GM18499 (cell line): Measurements from ENCODE around the gene IDH2.

Experiments used
- ATAC-seq: cut with Tn5 transposase; IDR thresholded peaks from one replicate; pipeline ENCODE4 v1.9.1; 2021; ENCODE audit warnings: moderate number of reproducible peaks; ENCODE audit not compliant: insufficient read depth, unreplicated experiment

IDH2 gene

DNA sequence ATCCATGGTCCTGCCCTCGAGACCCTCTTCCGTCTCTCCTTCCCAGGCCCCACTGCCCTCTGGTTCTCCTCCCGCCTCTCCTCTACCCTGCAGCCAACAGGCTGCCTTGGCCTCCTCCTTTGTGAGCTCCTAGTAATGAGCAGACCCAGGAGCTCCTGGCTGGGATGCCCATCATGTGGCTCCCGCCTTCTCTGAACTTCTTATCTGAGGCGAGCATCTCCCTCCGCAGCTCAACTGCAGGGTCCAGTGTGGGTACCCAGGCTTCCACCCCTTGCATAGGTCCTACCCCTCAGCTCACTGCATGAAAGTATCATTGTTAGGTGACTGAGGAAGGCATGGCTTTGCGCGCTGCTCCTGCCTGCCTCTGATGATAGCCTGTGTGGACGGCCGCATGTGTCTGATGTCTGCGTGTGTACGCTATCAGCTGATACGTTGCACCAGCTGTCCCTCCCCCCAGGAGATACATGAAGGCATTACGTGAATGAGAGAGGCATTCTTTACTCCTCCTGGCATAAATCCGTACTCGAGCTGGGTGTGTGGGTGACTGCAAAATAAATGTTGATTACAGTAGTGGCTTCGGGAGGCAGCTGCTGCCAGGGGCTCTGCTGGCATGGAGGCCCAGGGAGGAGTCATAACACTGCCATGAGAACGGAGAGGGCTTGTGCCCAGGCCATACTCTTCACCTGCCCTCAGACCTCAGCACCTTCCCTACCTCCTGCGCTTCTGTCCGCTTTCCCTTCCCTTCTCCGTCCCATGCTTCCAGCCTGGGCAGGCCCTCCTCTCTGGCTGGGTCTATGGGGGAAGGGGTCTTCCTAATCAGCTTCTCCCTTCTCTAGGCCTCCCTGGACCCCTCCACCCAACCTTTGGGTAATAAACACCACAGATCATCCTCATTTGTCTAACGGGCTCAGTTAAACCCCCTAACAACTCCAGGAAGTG, 52.3 kb downstream of the IDH2 start:
- no peak for ATAC-seq

- no peak for ATAC-seq
Measured at GRCh38 chr15:90049030-90049429, 53.2 kb downstream of the IDH2 start.

GRCh38 chr15:90047956-90048575, 54.2 kb downstream of the IDH2 start:
- no peak for ATAC-seq

DNA sequence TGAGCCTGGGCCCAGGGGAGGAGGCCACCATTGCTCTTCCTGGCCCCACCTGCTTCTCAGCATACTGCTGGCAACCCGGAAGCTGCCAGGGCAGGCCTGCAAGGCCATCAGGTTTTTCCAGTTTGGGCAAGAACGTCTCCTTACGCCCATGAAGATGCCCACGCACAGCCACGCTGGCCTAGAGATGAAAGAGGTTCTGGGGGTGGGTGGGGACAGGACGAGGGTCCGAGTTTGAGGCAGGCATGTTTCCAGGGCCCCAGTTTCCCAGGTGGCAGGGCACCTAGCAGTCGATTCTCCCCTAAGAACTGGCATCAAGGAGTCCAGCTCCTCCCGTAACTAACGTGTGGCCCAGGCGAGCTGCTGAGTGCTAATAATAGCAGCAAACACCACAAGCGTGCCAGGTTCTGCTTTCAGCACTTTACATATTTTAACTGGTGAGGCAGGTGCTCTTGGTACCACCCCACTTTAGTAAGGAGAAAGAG, 55.3 kb downstream of the IDH2 start:
- no peak for ATAC-seq

- no peak for ATAC-seq
Measured at GRCh38 chr15:90046289-90046688, 56.0 kb downstream of the IDH2 start.

DNA sequence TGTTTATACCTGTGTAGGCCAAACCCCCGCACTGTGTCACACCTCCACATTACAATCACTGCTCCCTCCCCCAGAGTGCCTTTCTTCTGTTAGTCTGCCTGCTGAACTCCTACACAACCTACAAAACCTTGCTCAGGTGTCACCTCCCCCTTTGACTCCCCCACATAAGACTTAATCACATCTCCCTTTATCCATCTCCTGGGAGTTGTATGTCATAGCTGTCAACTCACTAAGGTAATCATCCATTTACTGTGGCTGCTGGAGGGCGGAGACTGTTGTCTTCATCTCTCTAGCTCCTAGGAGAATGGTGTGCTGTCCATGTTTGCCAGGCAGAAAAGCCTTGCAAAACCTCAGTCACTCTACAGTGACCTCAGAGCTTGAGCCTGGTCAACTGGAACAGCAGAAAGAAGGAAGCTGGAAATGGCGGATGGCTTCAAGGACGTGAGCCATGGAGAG, 57.3 kb downstream of the IDH2 start:
- no peak for ATAC-seq

DNA sequence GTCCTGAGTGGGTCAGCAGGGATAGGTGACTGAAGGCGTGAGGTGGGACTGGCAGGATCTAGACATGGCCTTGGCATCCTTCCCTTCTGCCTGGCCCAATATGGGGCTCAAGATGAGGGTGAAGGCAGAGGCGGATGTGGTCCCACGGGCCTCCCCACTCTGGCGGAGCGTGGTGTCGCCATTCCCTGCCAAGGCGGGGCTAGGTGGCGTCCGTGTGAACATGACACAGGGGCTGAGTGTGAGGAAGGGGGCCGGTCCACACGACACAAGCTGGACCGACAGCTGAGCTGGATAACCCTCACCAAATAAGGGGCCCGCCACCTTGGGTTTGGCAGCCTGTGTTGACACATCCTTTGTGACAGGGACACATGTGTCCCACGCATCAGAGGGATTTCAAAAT, 58.1 kb downstream of the IDH2 start:
- ATAC-seq = no peak

DNA sequence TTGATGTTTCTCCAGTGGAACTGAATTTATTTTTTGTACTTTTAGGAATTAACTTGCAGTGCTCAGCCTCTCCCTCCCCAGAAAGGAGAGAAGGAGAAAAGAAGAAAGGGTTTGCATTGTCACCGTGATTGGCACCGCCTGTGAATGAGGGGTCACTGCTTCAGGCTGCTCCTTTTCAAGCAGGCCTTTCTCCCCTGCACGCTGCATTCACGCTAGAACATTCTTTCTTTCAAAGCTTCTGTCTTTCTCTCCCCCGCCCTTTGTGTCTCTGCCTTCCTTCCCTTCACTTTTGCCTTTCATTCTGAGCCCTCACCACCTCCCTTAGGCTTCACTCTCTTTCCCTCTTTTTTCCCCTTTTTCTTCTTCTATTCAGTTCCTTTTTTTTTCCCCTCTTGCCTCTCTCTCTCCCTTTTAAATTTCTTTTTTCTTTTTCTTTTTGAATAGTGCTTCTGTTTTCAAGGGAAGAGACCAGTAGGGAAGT, 58.7 kb downstream of the IDH2 start:
- no peak for ATAC-seq

DNA sequence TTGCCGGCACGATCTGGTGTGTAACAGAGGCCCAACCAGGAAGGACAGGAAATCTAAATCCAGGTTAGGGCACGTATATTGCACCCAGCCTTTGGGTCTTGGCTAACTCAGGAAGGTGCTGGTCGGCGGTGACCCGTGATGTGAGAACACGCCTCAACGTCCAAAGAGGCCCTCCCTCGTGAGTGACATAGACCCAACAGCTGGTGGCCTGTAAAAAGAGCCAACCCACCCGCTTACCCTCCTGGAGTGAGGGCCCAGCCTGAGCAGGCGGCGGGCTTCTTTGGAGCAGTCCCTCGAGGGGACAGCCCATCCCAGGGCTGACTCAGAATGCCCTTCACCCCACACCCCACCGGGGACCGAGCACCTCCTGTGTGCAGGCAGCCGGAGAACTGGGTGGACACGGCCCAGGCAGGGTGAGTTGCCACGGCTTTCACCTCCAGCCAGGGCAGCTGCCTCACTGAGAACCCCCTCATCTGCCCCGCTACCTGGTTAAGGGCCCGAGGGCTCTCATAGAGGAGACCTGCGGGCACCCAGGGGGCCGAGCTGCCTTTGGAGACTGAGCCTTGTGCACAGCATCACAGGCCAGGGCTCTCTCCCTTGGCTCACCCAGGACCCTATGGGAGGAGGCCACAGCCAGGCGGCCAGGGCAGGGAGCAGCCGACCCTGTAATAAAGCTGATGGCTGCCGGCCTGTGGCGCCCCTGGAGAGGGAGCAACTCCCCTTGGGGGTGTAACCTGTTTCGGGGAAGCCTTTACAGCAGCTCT, 59.3 kb downstream of the IDH2 start:
- no peak for ATAC-seq

GRCh38 chr15:90042356-90042755, 59.9 kb downstream of the IDH2 start:
- no peak for ATAC-seq

- ATAC-seq = no peak
Measured at GRCh38 chr15:90040618-90041017, 61.6 kb downstream of the IDH2 start.

DNA sequence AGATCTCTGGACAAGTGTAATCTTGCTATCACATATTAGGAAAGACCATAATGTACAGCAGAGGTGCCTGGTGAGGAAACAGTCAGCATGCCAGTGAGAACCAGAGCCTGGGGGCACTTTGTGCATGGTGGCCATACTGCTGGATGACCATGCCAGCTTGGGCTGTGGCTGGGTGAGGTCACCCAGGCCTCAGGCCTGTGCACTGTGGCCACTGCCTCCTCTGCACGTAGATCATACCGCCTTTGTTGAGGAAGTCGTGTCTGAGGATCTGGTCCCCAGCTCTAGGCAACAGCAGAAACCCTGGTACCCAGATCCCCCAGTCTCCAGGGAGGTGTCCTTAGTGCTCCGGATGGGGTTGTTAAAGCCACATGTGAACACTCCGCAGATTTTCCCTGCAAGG, 62.3 kb downstream of the IDH2 start:
- ATAC-seq = no peak

GRCh38 chr15:90038632-90039095, 63.6 kb downstream of the IDH2 start:
- ATAC-seq = no peak

- peak; percentile 52 for ATAC-seq
Measured at GRCh38 chr15:90037961-90038631, 64.2 kb downstream of the IDH2 start.

GRCh38 chr15:90037511-90037860, 64.8 kb downstream of the IDH2 start:
- ATAC-seq = no peak

DNA sequence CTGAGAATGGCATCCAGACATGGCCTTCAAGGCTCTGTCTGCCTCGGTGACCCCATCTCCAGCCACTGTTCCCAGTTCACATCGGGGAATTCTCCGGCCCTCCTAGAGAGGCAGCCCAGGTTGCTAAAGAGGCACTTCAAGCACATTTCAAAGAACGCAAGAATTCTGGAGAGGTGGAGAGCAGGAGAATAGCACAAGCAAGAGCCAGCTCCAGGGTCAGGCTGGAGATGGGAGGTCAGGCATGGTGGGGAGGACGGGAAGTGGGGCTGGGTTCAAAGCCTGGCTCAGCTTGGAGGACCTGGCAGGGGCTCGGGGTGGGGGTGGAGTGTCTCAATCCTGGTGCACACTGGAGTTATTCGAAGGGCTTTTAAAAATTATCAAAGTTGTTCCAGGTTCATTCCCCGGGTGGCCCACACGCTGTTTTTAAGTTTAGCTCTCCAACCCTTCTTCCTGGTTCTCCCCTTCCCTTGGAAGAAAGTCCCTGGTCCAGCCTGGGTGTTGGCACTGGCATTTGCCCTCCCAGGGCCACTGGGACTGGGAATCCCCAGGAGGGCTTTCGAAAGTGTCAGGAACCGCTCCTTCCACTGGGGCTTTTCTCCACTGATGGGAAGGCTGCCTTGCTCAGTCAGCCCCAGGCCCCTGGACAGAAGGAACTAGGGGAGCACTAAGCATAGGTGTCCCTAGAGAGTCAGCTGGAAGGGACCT, 65.3 kb downstream of the IDH2 start:
- ATAC-seq = no peak

- no peak for ATAC-seq
Measured at GRCh38 chr15:90036343-90036742, 65.9 kb downstream of the IDH2 start.

- ATAC-seq = no peak
Measured at GRCh38 chr15:90035840-90036230, 66.4 kb downstream of the IDH2 start.

GRCh38 chr15:90035095-90035839, 67.0 kb downstream of the IDH2 start:
- no peak for ATAC-seq
